HepG2 (cell line): Measurements from ENCODE around the gene GFPT1. TPM values are rescaled to one million over a fixed set of nuclear protein-coding genes. Genes with fewer than 3 reads are reported as not detected.
A peak's percentile ranks its signal among the peaks of the same experiment; 100 is the strongest.

Experiments
- ASH2L ChIP-seq: fragments of 300-600, 200-600 bp; sonication (generic); IDR thresholded peaks from 2 replicates; pipeline ENCODE4 v1.7.0; 2017; ENCODE audit warnings: low read depth, mild to moderate bottlenecking, moderate library complexity, mixed read lengths, low read length; ENCODE audit not compliant: insufficient read length
- KDM2A ChIP-seq: sonication (generic); formaldehyde crosslinking; IDR thresholded peaks from 2 replicates; pipeline ENCODE4 v1.4.0; 2020; ENCODE audit warnings: low read depth, missing genetic modification reagents, borderline replicate concordance
- KDM4B ChIP-seq: sonication (generic); formaldehyde crosslinking; IDR thresholded peaks from 2 replicates; pipeline ENCODE4 v1.4.0; 2020; ENCODE audit warnings: missing genetic modification reagents
- NFAT5 ChIP-seq: sonication (generic); formaldehyde crosslinking; IDR thresholded peaks from 2 replicates; pipeline ENCODE4 v1.4.0; 2020; ENCODE audit warnings: missing genetic modification reagents
- NFIC ChIP-seq: IDR thresholded peaks from 2 replicates; pipeline ENCODE4 v1.6.1; 2012; ENCODE audit warnings: mild to moderate bottlenecking, low read length, inconsistent platforms
- NR2C2 ChIP-seq: sonication (generic); formaldehyde crosslinking; IDR thresholded peaks from 2 replicates; pipeline ENCODE4 v1.4.0; 2020; ENCODE audit warnings: missing genetic modification reagents, mild to moderate bottlenecking, moderate library complexity, borderline replicate concordance
- NR2F2 ChIP-seq: IDR thresholded peaks from 2 replicates; pipeline ENCODE4 v1.6.1; 2012; ENCODE audit warnings: low read depth, inconsistent platforms, borderline replicate concordance
- PITX1 ChIP-seq: sonication (generic); formaldehyde crosslinking; IDR thresholded peaks from 2 replicates; pipeline ENCODE4 v1.5.1; 2020; ENCODE audit warnings: mild to moderate bottlenecking, missing genetic modification reagents
- POGZ ChIP-seq: sonication (generic); formaldehyde crosslinking; IDR thresholded peaks from 2 replicates; pipeline ENCODE4 v1.4.0; 2020; ENCODE audit warnings: mild to moderate bottlenecking, missing genetic modification reagents
- RXRA ChIP-seq: sonication (generic); formaldehyde crosslinking; IDR thresholded peaks from 2 replicates; pipeline ENCODE4 v1.5.1; 2020; ENCODE audit warnings: missing genetic modification reagents
- RXRB ChIP-seq: IDR thresholded peaks from 2 replicates; pipeline ENCODE4 v1.6.1; 2016; ENCODE audit warnings: borderline replicate concordance, missing genetic modification reagents, missing compliant biosample characterization
- SMAD3 ChIP-seq: sonication (generic); formaldehyde crosslinking; IDR thresholded peaks from 2 replicates; pipeline ENCODE4 v1.4.0; 2020; ENCODE audit warnings: missing genetic modification reagents
- SP1 ChIP-seq, 2 experiments: fragments of 450-650 bp in 1 of 2; sonication (generic) in 1 of 2; formaldehyde crosslinking in 1 of 2; IDR thresholded peaks; 2 replicates each; pipeline versions ENCODE4 v1.4.0 to v1.6.1; 2016 to 2020; ENCODE audit warnings: missing genetic modification reagents in 1 of 2
- ZBTB7B ChIP-seq: sonication (generic); formaldehyde crosslinking; IDR thresholded peaks from 2 replicates; pipeline ENCODE4 v1.4.0; 2020; ENCODE audit warnings: missing genetic modification reagents
- ZNF3 ChIP-seq: IDR thresholded peaks from 2 replicates; pipeline ENCODE4 v1.7.0; 2017; ENCODE audit warnings: inconsistent platforms
- ZNF644 ChIP-seq: IDR thresholded peaks from 2 replicates; pipeline ENCODE4 v1.6.1; 2016; ENCODE audit warnings: low read depth
- ZNF710 ChIP-seq: sonication (generic); formaldehyde crosslinking; IDR thresholded peaks from 2 replicates; pipeline ENCODE4 v1.5.0; 2020; ENCODE audit warnings: mild to moderate bottlenecking, missing genetic modification reagents, borderline replicate concordance
- ZNF839 ChIP-seq: sonication (generic); formaldehyde crosslinking; IDR thresholded peaks from 2 replicates; pipeline ENCODE4 v1.4.0; 2020; ENCODE audit warnings: missing genetic modification reagents, mild to moderate bottlenecking, borderline replicate concordance
- polyA plus RNA-seq, 8 experiments: library from polyadenylated mRNA; depleted of rRNA in 3 of 8; stranded (reverse) in 7 of 8; unstranded in 1 of 8; fragments of >200 nt; fragmentation: Illumina TruSeq in 4 of 8; extraction: Trizol in 4 of 8; gene quantifications; 2 replicates each; pipeline versions ENCODE4 v1.2.1 to v1.2.3, GENCODE V29; 2011 to 2016; ENCODE audit warnings: low read depth in 4 of 8, missing spikeins in 1 of 8, mixed read lengths in 1 of 8; ENCODE audit not compliant: insufficient read depth in 1 of 8
- total RNA-seq, 5 experiments: library from RNA; depleted of rRNA; stranded (reverse); fragments of >200 nt; fragmentation: Illumina TruSeq; extraction: Trizol; gene quantifications; 2 replicates each; pipeline ENCODE4 v1.2.3, GENCODE V29; 2016; ENCODE audit warnings: low read depth in 1 of 5
- TF ChIP-seq, protein P1 (sequence below): sonication (generic); formaldehyde crosslinking; IDR thresholded peaks from 2 replicates; pipeline ENCODE4 v1.9.0; 2021; ENCODE audit warnings: missing genetic modification reagents, borderline replicate concordance
- TF ChIP-seq, protein P2 (sequence below): sonication (generic); formaldehyde crosslinking; IDR thresholded peaks from 2 replicates; pipeline ENCODE4 v1.4.0; 2020; ENCODE audit warnings: low read depth, mild to moderate bottlenecking, missing genetic modification reagents

GFPT1 gene
- total and polyA plus RNA-seq, 2 of the 13 experiments (the other 11 are each of a cell fraction or from before 2014, with no cell fraction given), result 24.0 to 84.9 TPM

GRCh38 chr2:69272803-69273471, 114.1 kb downstream of the GFPT1 start (continued):
- TF ChIP-seq NFAT5 (CRISPR knock-in tag) (no peak), ZNF3 (CRISPR knock-in tag) (no peak), RXRB (peak; percentile 81; the same call in 1 of the 2 replicates), SMAD3 (CRISPR knock-in tag) (0 out of 2 replicates have a peak, but pooled peaks have one; percentile 53), RXRA (0 out of 2 replicates have a peak, but pooled peaks have one; percentile 30), ZNF710 (CRISPR knock-in tag) (peak; percentile 80), ZNF839 (CRISPR knock-in tag) (no peak), ZNF644 (peak; percentile 60), KDM2A (CRISPR knock-in tag) (0 out of 2 replicates have a peak, but pooled peaks have one; percentile 50), NR2F2 (peak; percentile 17; the same call in 1 of the 2 replicates), NR2C2 (CRISPR knock-in tag) (no peak), POGZ (peak; percentile 95), ZBTB7B (CRISPR knock-in tag) (peak; percentile 72; the same call in 1 of the 2 replicates), KDM4B (CRISPR knock-in tag) (no peak), NFIC (0 out of 2 replicates have a peak, but pooled peaks have one; percentile 32), SP1 (IDR thresholded peaks at IDR 0.05) (no peak), SP1 (CRISPR knock-in tag; IDR thresholded peaks at IDR 0.05) (0 out of 2 replicates have a peak, but pooled peaks have one; percentile 17), ASH2L (peak; percentile 40), PITX1 (CRISPR knock-in tag) (peak; percentile 15; the same call in 1 of the 2 replicates)
- TF ChIP-seq, protein P1, sequence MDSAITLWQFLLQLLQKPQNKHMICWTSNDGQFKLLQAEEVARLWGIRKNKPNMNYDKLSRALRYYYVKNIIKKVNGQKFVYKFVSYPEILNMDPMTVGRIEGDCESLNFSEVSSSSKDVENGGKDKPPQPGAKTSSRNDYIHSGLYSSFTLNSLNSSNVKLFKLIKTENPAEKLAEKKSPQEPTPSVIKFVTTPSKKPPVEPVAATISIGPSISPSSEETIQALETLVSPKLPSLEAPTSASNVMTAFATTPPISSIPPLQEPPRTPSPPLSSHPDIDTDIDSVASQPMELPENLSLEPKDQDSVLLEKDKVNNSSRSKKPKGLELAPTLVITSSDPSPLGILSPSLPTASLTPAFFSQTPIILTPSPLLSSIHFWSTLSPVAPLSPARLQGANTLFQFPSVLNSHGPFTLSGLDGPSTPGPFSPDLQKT (CRISPR knock-in tag), result no peak
- TF ChIP-seq, protein P2, sequence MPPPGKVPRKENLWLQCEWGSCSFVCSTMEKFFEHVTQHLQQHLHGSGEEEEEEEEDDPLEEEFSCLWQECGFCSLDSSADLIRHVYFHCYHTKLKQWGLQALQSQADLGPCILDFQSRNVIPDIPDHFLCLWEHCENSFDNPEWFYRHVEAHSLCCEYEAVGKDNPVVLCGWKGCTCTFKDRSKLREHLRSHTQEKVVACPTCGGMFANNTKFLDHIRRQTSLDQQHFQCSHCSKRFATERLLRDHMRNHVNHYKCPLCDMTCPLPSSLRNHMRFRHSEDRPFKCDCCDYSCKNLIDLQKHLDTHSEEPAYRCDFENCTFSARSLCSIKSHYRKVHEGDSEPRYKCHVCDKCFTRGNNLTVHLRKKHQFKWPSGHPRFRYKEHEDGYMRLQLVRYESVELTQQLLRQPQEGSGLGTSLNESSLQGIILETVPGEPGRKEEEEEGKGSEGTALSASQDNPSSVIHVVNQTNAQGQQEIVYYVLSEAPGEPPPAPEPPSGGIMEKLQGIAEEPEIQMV (CRISPR knock-in tag), result 0 out of 2 replicates have a peak, but pooled peaks have one; percentile 57
